ENCODE measurements around the gene P4HB. TPM values are rescaled to one million over a fixed set of nuclear protein-coding genes. Genes with fewer than 3 reads are reported as not detected.

Gene P4HB
- total RNA-seq (633 and 1,034 TPM in 2 replicates), polyA plus RNA-seq (106 and 109 TPM in 2 replicates), polyA minus RNA-seq (ENCODE audit: low replicate concordance) (298 and 690 TPM in 2 replicates)
- polyA plus RNA-seq (2012), result 919 and 1,078 TPM in 2 replicates

GRCh38 chr17:81859906-81860755, at the start of gene P4HB:
Gene P4HB, minus strand, starts transcription at chr17:81860535. Its CDS starts 64 bp downstream, at chr17:81860471.
- H3K9me3 ChIP-seq (ENCODE audit: control insufficient read depth, insufficient read depth, low read depth, low read length), result no peaks in the 10 kb centered on the region
- H3K27me3 ChIP-seq (ENCODE audit: control insufficient read depth, insufficient read depth, low read length), result no peaks in the 10 kb centered on the region
- peak within 1 kb of the TSS; percentile 97 for H3K9ac ChIP-seq (ENCODE audit: insufficient read depth, low read length)
- H3K79me2 ChIP-seq (ENCODE audit: control insufficient read depth, insufficient read depth, low read length), result peaks cover 75% of the 10 kb centered on the region
- H3K27ac ChIP-seq (ENCODE audit: insufficient read depth, low read length), result peak within 1 kb of the TSS; percentile 87
- no peak for DNase-seq (ENCODE audit: low read depth in 2 of 2)
- H3K36me3 ChIP-seq (ENCODE audit: control insufficient read depth, insufficient read depth, low read length), result peaks cover 28% of the 10 kb centered on the region
- peaks cover 23% of the 10 kb centered on the region for H3K4me1 ChIP-seq (ENCODE audit: control insufficient read depth, extremely low read depth, insufficient read depth, low read length)
- peak within 1 kb of the TSS; percentile 77 to 100 (median 97) for H3K4me3 ChIP-seq (replicated peaks in 1 of 4; ENCODE audit: control extremely low read depth in 1 of 4, insufficient read depth in 1 of 4, low read depth in 3 of 4, low read length in 4 of 4)
- TF ChIP-seq EZH2 (IDR thresholded peaks at IDR 0.05; ENCODE audit: low read length, missing control alignments), result no peak
- TF ChIP-seq CTCF (conservative IDR thresholded peaks at IDR 0.05 in 1 of 2, IDR thresholded peaks at IDR 0.05 in 1 of 2; ENCODE audit: low read depth in 1 of 2, low read length in 2 of 2), result no peak
- no peak within 1 kb of the TSS for H2AFZ ChIP-seq (ENCODE audit: low read length)
- H3K4me2 ChIP-seq (ENCODE audit: extremely low read depth, insufficient read depth, low read length), result peak within 1 kb of the TSS; percentile 100
- H4K20me1 ChIP-seq (ENCODE audit: control insufficient read depth, extremely low read depth, insufficient read depth, low read length), result no peaks in the 10 kb centered on the region

DNA sequence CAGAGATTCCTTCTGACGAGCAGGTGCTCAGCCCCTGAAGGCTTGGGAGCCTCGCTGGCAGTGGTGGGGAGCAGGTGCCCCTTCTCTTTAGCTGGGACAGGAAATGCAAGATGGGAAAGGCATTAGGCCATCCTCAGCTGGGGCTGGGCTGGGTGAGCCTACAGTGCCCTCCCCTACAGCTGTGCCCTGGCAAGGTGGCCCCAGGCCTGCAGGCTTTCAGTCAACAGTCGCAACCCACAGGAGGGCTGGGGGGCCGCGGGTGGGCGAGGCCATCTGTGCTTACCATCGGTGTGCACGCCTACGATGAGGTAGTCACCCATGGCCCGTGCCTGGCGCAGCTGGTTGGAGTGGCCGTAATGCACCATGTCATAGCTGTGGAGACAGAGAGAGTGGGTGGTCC, 48.9 kb upstream of the P4HB start:
- H3K4me1 ChIP-seq (ENCODE audit: control insufficient read depth, extremely low read depth, insufficient read depth, low read length), result peaks cover 5% of the 10 kb centered on the region
- H3K4me2 ChIP-seq (ENCODE audit: extremely low read depth, insufficient read depth, low read length), result no peak overlapping the region
- no peak overlapping the region for H3K27ac ChIP-seq (ENCODE audit: insufficient read depth, low read length)
- DNase-seq (ENCODE audit: low read depth in 2 of 2), result no peak
- TF ChIP-seq CTCF (conservative IDR thresholded peaks at IDR 0.05 in 1 of 2, IDR thresholded peaks at IDR 0.05 in 1 of 2; ENCODE audit: low read depth in 1 of 2, low read length in 2 of 2), result no peak
- no peak for TF ChIP-seq EZH2 (IDR thresholded peaks at IDR 0.05; ENCODE audit: low read length, missing control alignments)
- no peaks in the 10 kb centered on the region for H4K20me1 ChIP-seq (ENCODE audit: control insufficient read depth, extremely low read depth, insufficient read depth, low read length)
- no peaks in the 10 kb centered on the region for H3K27me3 ChIP-seq (ENCODE audit: control insufficient read depth, insufficient read depth, low read length)
- peaks cover 4% of the 10 kb centered on the region for H3K79me2 ChIP-seq (ENCODE audit: control insufficient read depth, insufficient read depth, low read length)
- no peak overlapping the region for H2AFZ ChIP-seq (ENCODE audit: low read length)
- no peaks in the 10 kb centered on the region for H3K9me3 ChIP-seq (ENCODE audit: control insufficient read depth, insufficient read depth, low read depth, low read length)
- no peak overlapping the region for H3K9ac ChIP-seq (ENCODE audit: insufficient read depth, low read length)
- no peak overlapping the region for H3K4me3 ChIP-seq (replicated peaks in 1 of 4; ENCODE audit: control extremely low read depth in 1 of 4, insufficient read depth in 1 of 4, low read depth in 3 of 4, low read length in 4 of 4)
- peaks cover 41% of the 10 kb centered on the region for H3K36me3 ChIP-seq (ENCODE audit: control insufficient read depth, insufficient read depth, low read length)

DNA sequence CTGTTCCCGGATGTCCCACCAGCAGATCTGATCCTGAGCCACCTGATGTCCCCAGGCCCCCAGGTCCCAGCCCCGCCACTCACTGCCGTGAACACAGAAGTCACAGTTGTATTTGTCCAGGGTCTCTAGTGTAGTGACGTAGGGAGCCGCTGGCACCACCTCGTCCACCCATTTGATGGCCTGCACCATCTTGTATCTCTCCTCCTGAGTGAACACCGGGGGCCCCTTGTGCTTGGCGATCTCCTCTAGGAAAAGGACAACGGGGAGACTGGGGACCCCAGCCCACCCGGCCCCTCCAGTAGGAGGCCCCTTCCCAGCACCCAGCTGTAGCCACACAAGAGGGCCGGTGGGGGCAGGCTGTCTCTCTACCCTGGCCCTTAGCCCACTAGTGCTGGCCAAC, 48.5 kb upstream of the P4HB start:
- H3K36me3 ChIP-seq (ENCODE audit: control insufficient read depth, insufficient read depth, low read length), result peaks cover 39% of the 10 kb centered on the region
- no peak for TF ChIP-seq EZH2 (IDR thresholded peaks at IDR 0.05; ENCODE audit: low read length, missing control alignments)
- TF ChIP-seq CTCF (conservative IDR thresholded peaks at IDR 0.05 in 1 of 2, IDR thresholded peaks at IDR 0.05 in 1 of 2; ENCODE audit: low read depth in 1 of 2, low read length in 2 of 2), result no peak
- DNase-seq (ENCODE audit: low read depth in 2 of 2), result no peak
- no peak overlapping the region for H3K4me2 ChIP-seq (ENCODE audit: extremely low read depth, insufficient read depth, low read length)
- no peaks in the 10 kb centered on the region for H4K20me1 ChIP-seq (ENCODE audit: control insufficient read depth, extremely low read depth, insufficient read depth, low read length)
- H3K4me3 ChIP-seq (replicated peaks in 1 of 4; ENCODE audit: control extremely low read depth in 1 of 4, insufficient read depth in 1 of 4, low read depth in 3 of 4, low read length in 4 of 4), result no peak overlapping the region
- H3K4me1 ChIP-seq (ENCODE audit: control insufficient read depth, extremely low read depth, insufficient read depth, low read length), result peaks cover 5% of the 10 kb centered on the region
- no peak overlapping the region for H2AFZ ChIP-seq (ENCODE audit: low read length)
- peaks cover 4% of the 10 kb centered on the region for H3K79me2 ChIP-seq (ENCODE audit: control insufficient read depth, insufficient read depth, low read length)
- H3K27me3 ChIP-seq (ENCODE audit: control insufficient read depth, insufficient read depth, low read length), result no peaks in the 10 kb centered on the region
- H3K9ac ChIP-seq (ENCODE audit: insufficient read depth, low read length), result no peak overlapping the region
- no peak overlapping the region for H3K27ac ChIP-seq (ENCODE audit: insufficient read depth, low read length)
- no peaks in the 10 kb centered on the region for H3K9me3 ChIP-seq (ENCODE audit: control insufficient read depth, insufficient read depth, low read depth, low read length)
